Stimulated activated CD4-positive, alpha-beta T cell treated with anti-CD3 and anti-CD28 coated beads, TNF-alpha, amount 100 ng/mL, for 4 hours (primary cell): ENCODE results near the gene LRRC25.

Source experiments
- DNase-seq, 3 experiments: peaks; one replicate each; pipeline ENCODE4 v3.0.0-alpha.2; 2020; ENCODE audit warnings: low read depth in 3 of 3

LRRC25 gene

DNA sequence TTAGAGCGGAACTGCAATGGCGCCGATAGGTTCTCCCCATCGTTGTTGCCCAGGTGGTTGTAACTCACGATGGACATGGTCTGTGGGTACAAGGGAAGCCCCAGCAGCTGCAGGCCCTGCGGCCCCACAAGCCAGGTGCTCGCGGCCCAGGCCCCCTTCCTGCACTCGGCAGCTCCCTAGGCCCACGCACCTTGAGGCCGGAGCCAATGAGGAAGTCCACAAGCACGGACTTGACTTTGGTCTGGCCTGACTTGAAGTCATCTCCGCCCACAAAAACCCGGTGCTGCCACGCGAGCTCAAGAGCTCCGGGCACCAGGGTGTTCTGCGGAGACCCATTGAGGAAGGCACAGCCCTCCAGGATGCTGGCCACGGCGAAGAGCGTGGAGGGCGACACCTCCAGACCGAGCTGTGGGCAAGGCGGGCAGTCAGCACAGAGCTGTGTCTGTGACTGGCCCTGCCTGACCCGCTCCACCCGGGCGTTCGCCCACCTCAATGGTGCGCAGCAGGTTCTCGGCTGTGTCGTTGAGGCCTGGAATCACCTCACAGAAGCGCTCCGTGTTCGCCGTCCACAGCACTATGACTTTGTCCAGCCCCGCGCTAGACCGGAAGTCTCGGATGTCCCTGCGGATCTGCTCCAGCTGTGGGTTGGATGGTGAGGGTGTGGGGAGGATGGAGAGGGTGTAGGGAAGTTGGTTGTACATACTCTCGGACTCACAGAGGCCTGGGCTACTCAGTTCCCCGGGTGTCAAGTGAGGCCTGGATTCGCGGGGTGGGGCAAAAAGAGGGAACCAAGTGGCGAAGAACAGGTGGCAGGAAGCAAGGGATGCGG is 38.6 kb upstream of the LRRC25 start:
- DNase-seq: no peak

- no peak for DNase-seq
Measured at GRCh38 chr19:18435178-18435841, 37.9 kb upstream of the LRRC25 start.

DNA sequence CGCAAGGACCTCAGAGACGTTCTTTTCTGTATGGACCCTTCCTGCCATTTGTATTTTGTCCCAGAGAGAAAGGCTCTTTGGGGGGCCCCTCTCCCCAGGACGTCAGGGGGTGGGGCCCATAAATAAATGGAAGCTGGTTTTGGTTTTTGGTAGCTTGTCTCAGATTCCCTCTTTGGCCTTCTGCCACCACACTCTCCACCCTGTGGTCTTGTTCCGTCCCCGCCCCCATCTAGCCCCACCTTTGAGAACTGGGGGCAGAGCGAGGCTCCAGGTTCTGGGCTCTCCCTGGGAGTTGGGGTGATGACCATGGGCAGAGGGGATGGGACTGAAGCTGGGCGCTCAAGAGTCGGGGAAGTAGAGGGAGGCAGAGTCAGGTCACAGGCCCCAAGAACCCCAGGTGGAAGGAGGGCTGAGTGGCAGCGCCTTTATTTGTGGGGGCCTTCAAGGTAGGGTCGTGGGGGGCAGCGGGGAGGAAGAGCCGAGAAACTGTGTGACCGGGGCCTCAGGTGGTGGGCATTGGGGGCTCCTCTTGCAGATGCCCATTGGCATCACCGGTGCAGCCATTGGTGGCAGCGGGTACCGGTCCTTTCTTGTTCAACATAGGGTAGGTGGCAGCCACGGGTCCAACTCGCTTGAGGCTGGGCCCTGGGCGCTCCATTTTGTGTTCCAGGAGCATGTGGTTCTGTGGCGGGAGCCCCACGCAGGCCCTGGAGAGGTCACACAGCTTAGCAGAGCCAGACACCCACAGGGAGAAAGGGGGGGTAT is 37.2 kb upstream of the LRRC25 start:
- no peak for DNase-seq

DNA sequence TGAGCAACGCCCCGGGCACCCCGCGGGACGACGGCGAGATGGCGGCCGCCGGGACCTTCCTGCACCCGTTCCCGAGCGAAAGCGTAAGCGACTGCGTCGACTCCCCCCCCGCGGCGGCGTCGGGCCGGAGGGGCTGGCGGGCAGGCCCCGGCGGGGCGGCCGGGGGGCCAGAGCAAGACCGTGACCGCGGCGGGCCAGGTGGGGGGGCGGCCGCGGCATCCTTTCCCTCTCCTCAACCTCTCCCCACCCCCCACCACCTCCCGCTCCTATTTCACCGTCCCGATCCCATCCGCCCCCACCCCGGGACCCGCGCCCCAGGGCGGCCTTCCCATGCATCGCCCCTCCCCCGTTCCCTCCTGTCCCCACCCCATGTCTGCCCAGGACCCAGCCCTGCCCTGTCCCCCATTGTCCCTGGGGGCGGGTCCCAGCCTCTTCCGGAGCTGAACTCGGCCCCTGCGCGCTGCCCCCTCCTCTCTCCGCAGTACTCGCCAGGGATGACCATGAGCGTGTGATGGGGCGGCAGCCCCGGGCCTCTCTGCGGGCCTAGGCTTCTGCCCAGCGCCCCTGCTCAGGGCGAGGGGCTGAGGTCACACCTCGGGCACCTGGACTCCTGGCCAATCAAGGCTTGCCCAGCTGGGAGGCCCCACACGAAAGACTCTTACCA is 36.4 kb upstream of the LRRC25 start:
- no peak for DNase-seq

DNA sequence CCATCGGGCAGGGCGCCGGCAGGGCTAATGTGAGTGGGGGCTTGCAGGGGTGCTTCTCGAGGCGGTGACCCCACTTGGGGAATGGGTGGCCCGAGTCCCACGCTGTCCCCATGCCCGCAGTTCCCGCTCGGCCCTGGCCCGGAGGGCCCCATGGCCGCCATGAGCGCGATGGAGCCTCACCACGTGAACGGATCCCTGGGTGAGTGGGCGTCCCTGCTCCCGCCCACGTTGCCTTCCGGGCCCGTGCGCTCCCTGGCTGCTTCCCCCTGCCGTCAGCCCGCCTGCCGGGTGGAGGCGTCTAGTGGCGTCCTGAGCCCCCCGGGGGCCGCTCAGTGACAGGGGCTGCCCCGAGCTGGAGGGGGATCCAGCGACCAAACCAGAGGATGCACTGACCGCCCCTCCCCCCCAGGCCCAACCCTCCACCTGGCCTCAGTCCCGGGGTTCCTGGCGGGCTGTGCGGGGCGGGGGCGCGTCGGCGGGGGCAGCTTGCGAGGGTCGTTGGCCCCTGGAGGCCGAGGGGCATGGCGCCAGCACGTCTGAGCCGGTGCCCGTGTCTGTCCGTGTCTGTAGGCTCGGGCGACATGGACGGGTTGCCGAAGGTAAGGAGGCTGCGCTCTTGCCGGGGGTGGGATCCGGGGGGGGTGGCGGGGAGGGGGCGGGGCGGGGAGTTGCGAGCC is 35.7 kb upstream of the LRRC25 start:
- peak in 2 of 3 experiments; percentile 50 to 55 for DNase-seq

GRCh38 chr19:18432275-18433014 is 35.0 kb upstream of the LRRC25 start:
- DNase-seq: no peak

DNA sequence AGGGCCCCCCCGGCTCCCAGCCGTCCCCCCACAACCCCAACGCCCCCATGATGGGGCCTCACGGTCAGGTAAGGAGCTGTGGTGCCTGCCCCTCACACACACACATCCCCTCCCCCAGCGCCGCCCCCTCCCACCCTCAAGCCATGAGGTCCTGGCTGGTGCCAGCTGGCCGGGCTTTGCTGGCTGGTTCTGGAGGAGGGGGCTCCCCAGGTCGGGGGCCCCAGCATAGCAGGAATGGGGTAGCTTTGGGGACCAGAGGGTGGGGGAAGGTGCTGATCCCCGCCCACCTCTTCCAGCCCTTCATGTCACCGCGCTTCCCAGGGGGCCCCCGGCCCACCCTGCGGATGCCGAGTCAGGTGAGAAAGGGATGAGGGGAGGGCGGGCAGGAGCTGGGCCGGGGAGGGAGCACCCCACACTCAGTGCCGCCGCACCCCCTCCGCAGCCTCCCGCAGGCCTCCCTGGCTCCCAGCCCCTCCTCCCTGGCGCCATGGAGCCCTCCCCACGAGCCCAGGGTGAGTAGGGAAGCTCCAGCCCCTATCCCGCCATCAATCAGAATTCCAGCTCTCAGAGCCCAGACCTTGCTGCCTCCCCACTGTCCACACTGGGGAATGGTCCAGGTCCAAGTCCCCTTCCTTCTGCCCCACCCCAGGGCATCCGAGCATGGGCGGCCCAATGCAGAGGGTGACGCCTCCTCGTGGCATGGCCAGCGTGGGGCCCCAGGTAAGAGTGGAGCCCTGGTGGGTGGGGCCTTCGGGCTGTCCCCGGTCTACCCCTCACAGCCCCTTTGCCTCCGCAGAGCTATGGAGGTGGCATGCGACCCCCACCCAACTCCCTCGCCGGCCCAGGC is 34.2 kb upstream of the LRRC25 start:
- no peak for DNase-seq

DNA sequence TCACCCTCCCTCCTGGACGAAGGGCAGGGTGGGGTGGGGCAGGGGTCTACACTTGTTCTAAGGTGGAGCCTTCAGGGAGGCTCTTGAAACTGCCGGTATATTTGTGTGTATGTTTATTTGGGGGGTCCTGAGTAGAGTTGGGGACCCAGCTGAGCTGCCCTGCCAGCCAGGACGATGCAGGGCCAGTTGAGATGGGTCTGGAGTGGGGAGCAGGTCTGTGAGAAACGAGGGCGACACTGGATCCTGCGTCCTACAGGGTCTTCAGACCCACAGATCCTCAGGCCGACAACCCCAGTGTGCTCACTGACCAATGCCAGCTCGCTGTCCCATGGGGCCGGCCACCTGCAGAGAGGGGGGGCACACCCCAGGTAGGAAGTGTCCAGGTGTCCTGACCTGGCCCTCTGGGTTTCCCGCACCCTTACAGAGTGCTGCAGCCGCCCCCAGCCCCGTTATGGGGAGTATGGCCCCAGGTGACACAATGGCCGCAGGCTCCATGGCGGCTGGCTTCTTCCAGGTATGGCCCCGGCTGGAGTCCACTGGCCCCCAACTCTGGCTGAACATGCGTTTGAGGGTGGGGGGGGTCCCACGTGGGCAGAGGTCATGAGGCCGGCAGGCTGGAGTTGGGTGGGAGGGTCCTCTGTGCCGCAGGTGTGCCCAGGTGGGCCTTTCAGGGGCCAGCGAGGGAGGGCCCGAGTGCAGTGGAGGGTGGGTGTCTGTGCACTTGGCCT is 33.2 kb upstream of the LRRC25 start:
- DNase-seq: no peak

GRCh38 chr19:18429717-18430416 is 32.4 kb upstream of the LRRC25 start:
- DNase-seq: no peak

- DNase-seq: peak in 2 of 3 experiments; percentile 52 to 57
Measured at GRCh38 chr19:18428787-18429674, 31.6 kb upstream of the LRRC25 start.

DNA sequence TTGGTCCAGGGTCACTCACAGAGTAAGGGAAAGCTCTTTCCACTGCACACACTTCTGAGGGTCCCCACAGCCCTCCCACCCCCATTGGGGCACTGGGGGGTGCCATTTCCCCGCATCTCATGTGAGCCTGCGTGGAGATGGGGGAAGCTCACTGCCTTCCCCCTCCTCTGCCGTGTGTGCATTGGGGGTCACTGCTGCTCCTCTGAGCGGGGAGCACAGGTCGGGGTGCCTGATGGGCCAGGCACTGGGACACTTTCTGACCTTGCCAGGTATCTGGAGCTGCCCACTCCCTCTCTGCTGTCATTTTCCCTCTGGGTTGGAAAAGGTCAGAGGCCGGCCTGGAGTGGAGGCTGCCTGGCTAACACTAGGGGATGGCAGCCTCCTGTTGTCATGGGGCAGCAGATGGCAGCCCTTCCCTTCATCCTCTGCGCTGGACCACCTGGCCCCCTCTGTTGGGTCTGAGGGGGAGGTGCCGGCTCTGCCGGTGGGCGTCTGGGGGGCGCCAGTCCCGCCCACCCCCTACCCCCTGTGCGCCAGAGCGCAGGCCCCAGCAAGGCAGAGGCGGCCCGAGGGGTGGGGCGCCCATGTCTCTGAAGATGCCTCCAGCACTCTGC is 30.9 kb upstream of the LRRC25 start:
- DNase-seq: no peak

DNA sequence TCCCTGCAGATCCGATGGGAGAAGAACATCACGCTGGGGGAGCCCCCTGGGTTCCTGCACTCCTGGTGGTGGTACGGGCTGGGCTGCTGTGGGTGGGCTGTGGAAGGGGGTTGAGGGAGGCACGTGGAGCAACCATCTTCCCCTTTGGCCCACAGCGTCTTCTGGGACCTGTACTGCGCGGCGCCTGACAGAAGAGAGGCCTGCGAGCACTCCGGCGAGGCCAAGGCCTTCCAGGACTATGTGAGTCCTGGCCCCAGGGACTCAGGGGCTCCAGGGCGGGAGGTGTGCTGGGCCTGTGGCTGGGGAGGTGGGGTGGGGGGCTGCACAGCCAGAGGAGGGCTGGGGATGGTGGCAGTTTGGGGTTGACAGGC is 30.3 kb upstream of the LRRC25 start:
- DNase-seq: no peak

DNA sequence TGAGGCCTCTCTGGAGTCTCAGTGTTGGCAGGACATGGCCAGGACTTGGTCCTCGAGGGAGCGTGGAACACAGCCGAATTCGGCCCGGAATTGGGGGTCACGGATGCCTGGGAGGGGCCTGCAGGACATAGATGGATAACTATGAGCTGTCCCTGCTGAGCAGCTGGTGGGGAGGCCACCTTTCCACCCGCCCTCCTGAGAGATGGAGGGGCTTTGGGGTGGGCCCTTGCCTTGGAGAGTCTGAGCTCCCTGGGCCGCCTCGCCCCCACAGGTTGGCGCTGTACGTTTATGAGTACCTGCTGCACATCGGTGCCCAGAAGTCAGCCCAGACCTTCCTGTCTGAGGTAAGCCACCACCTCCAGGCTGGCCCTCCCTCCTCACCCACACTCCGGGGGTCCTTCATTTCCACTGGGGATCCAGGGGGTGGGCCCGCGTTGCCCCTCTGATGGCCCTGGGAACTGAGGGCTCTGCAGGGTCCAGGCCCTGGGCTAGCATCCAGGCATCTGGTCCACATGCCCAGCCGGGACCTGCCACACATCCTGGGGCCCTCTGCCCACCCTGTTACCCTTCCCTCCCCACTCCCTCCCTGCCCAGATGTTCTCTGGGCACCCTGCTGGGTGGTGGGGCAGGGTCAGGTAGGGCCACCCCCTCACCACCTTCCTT is 29.8 kb upstream of the LRRC25 start:
- DNase-seq: no peak

- DNase-seq: no peak
Measured at GRCh38 chr19:18426416-18426767, 29.0 kb upstream of the LRRC25 start.

- DNase-seq: no peak
Measured at GRCh38 chr19:18425515-18426415, 28.3 kb upstream of the LRRC25 start.
